ENCODE data around the gene SRBD1.

SRBD1 gene

DNA sequence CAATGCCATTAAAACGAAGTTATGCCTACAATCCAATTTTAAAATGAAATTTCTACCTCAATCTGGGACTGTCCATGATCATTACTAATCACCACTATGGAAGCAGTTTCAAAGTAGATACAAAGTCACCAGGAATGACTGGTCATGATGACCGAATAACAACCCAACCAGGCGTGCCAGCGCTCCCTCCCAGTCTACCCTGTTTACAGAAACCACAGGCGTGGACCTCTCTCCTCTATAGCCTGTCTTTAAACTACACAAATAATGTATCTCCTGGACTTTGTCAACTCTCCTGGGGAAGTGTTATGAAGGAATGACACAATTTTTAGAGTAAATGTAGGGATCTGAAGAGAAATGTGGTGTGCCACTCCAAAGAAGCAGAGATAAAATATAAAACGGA is 150.2 kb downstream of the SRBD1 start:
- Histone ChIP-seq H3K36me3 (ENCODE audit: control insufficient read depth in 4 of 4, insufficient read depth in 4 of 4, low read length in 3 of 4) (peaks cover 0 to 2% (median 0%) of the 10 kb centered on the region in 4 experiments), H3K27me3 (replicated peaks in 2 of 5; ENCODE audit: control insufficient read depth in 4 of 5, insufficient read depth in 5 of 5, low read length in 4 of 5) (no peaks in the 10 kb centered on the region), H3K27ac (ENCODE audit: insufficient read depth in 1 of 2, low read depth in 1 of 2, low read length in 2 of 2, poor library complexity in 1 of 2, severe bottlenecking in 2 of 2) (no peak overlapping the region), H3K4me1 (ENCODE audit: control extremely low read depth in 1 of 4, control insufficient read depth in 4 of 4, insufficient read depth in 4 of 4, low read length in 3 of 4) (peaks cover 0 to 12% (median 3%) of the 10 kb centered on the region in 4 experiments), H3K9me3 (ENCODE audit: control extremely low read depth in 1 of 5, control insufficient read depth in 4 of 5, insufficient read depth in 2 of 5, low read depth in 1 of 5, low read length in 4 of 5) (no peaks in the 10 kb centered on the region), H3K4me3 (ENCODE audit: control insufficient read depth in 1 of 7, extremely low read depth in 1 of 7, insufficient read depth in 4 of 7, low read depth in 2 of 7, low read length in 6 of 7) (no peak overlapping the region)
- CTCF ChIA-PET: no interaction called here
- POLR2A ChIA-PET: no interaction called here
- 100% methylated on average over 4 of the region's 6 CpGs for WGBS (ENCODE audit: insufficient coverage)
- DNase-seq: no peak

DNA sequence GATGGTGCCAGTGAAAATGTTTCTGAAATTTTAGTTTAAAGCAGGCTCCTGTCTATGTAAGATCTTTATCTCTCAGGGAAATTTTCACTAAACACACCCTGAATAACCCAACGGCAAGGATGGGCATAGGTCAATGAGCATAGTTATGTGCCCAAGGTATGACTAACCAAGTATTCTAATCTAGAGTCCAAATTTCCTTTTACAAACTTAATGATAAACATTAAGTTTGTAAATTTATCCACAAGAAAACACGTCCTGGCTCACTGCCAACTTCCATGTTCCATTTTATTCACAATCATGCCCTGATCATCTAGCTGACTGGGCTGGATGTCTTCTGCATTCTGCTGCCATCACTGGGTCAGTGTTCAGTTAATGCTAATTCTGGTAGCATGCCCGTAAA is 151.2 kb downstream of the SRBD1 start:
- no peak overlapping the region for H3K27ac ChIP-seq (ENCODE audit: insufficient read depth in 1 of 2, low read depth in 1 of 2, low read length in 2 of 2, poor library complexity in 1 of 2, severe bottlenecking in 2 of 2)
- WGBS (ENCODE audit: insufficient coverage): 75% methylated on average over 1 of the region's 3 CpGs
- peak in 1 of 3 donors; percentile 8 for DNase-seq
- H3K4me3 ChIP-seq (ENCODE audit: control insufficient read depth in 1 of 7, extremely low read depth in 1 of 7, insufficient read depth in 4 of 7, low read depth in 2 of 7, low read length in 6 of 7): no peak overlapping the region
- H3K36me3 ChIP-seq (ENCODE audit: control insufficient read depth in 4 of 4, insufficient read depth in 4 of 4, low read length in 3 of 4): peaks cover 0 to 2% (median 0%) of the 10 kb centered on the region in 4 experiments
- POLR2A ChIA-PET: no interaction called here
- no peaks in the 10 kb centered on the region for H3K9me3 ChIP-seq (ENCODE audit: control extremely low read depth in 1 of 5, control insufficient read depth in 4 of 5, insufficient read depth in 2 of 5, low read depth in 1 of 5, low read length in 4 of 5)
- no peaks in the 10 kb centered on the region for H3K27me3 ChIP-seq (replicated peaks in 2 of 5; ENCODE audit: control insufficient read depth in 4 of 5, insufficient read depth in 5 of 5, low read length in 4 of 5)
- CTCF ChIA-PET: no interaction called here
- peaks cover 0 to 12% (median 3%) of the 10 kb centered on the region in 4 experiments for H3K4me1 ChIP-seq (ENCODE audit: control extremely low read depth in 1 of 4, control insufficient read depth in 4 of 4, insufficient read depth in 4 of 4, low read length in 3 of 4)

DNA sequence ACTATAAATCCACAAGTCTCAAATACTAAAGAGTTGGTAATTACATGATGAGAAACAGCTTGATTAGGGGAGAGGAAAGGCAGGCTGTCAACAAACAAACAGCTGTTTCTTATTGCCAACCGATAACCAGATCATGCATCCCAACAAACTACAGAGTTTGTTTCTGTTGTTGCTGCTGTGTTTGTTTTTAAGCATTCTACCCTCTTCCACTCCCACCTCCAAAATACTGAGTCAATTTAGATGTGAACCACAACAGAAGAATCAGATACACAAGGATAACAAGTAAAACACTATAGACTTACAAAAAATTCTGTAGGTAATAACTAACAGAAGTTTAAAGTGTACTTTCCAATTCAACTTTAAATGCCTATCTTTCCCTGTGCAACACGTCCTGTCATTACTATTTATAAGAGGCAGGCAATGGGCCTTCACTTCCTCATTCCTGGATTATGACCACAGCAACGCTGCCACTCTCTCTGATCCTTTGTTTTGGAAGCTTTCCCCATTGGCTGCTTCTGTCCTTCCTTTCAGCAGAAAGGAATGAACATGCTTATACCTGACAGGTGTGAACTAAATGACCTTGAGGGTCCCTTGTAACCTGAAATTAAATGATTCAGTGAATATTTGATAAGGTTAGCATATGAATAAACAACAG is 152.0 kb downstream of the SRBD1 start:
- Histone ChIP-seq H3K27ac (ENCODE audit: insufficient read depth in 1 of 2, low read depth in 1 of 2, low read length in 2 of 2, poor library complexity in 1 of 2, severe bottlenecking in 2 of 2) (no peak overlapping the region), H3K4me3 (ENCODE audit: control insufficient read depth in 1 of 7, extremely low read depth in 1 of 7, insufficient read depth in 4 of 7, low read depth in 2 of 7, low read length in 6 of 7) (no peak overlapping the region), H3K4me1 (ENCODE audit: control extremely low read depth in 1 of 4, control insufficient read depth in 4 of 4, insufficient read depth in 4 of 4, low read length in 3 of 4) (peaks cover 0 to 12% (median 3%) of the 10 kb centered on the region in 4 experiments), H3K9me3 (ENCODE audit: control extremely low read depth in 1 of 5, control insufficient read depth in 4 of 5, insufficient read depth in 2 of 5, low read depth in 1 of 5, low read length in 4 of 5) (no peaks in the 10 kb centered on the region), H3K27me3 (replicated peaks in 2 of 5; ENCODE audit: control insufficient read depth in 4 of 5, insufficient read depth in 5 of 5, low read length in 4 of 5) (no peaks in the 10 kb centered on the region), H3K36me3 (ENCODE audit: control insufficient read depth in 4 of 4, insufficient read depth in 4 of 4, low read length in 3 of 4) (peaks cover 0 to 1% (median 0%) of the 10 kb centered on the region in 4 experiments)
- peak; percentile 16 to 67 (median 53) for DNase-seq
- CTCF ChIA-PET: no interaction called here
- WGBS (ENCODE audit: insufficient coverage): 17% methylated on average over 2 of the region's 3 CpGs
- POLR2A ChIA-PET: no interaction called here

DNA sequence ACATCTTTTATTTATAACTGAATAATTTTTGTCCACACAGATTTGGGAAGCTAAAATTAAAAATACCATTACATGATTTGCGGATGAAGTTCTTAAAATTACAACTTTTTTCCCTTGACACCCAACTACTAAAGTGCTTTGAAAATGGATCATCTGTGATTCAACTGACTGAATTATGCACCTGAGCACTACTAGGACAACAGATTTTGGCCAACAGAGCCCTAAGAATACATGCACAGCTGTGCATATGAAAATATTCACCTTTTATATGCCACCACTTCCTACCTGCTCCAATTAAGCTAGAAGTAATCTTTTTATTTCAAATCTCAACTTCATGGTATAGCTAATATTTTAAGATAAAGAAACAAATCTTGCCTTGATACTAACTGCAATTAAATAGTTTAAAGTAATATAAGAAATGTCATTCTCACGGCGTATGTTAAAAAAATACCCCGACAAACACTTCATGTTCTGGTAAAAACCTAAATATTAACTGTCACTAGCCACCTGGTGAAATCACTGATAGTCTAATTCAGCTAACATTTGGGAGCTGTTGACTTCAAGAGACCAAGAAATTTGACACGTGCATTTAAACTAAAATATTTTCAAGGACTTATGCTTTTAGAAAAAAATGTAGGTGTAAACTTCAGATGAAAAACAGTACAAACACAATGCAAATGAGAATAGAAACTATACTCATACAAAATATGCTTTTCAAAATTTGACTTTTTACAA is 153.7 kb downstream of the SRBD1 start:
- WGBS (ENCODE audit: insufficient coverage): no CpG with 5 or more reads among the region's 5 CpGs
- POLR2A ChIA-PET: no interaction called here

DNA sequence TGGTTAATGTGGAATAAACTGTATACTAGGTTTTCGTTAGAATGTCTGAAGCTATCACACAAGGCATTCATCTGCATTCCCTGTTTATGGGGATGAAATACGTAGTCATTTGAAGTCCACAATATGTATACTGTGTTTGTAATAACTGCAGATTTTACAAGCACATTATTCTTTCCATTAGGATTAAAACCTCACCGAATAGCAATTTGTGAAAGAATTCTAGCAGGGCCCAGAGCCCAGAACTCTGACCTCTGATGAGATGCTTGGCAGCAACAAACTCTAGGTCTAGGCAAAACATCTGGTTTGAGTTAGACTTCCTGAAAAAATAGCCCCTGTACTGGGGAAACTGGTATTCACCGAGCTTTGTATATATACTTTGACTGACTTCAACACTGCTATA is 158.2 kb downstream of the SRBD1 start:
- DNase-seq: no peak
- H3K36me3 ChIP-seq (ENCODE audit: control insufficient read depth in 4 of 4, insufficient read depth in 4 of 4, low read length in 3 of 4): peaks cover 0 to 6% (median 2%) of the 10 kb centered on the region in 4 experiments
- ChIA-PET POLR2A (no interaction called here), CTCF (no interaction called here)
- no peak overlapping the region for H3K4me3 ChIP-seq (ENCODE audit: control insufficient read depth in 1 of 7, extremely low read depth in 1 of 7, insufficient read depth in 4 of 7, low read depth in 2 of 7, low read length in 6 of 7)
- H3K27ac ChIP-seq (ENCODE audit: insufficient read depth in 1 of 2, low read depth in 1 of 2, low read length in 2 of 2, poor library complexity in 1 of 2, severe bottlenecking in 2 of 2): no peak overlapping the region
- no CpG with 5 or more reads among the region's 4 CpGs for WGBS (ENCODE audit: insufficient coverage)
- H3K27me3 ChIP-seq (replicated peaks in 2 of 5; ENCODE audit: control insufficient read depth in 4 of 5, insufficient read depth in 5 of 5, low read length in 4 of 5): no peaks in the 10 kb centered on the region
- H3K9me3 ChIP-seq (ENCODE audit: control extremely low read depth in 1 of 5, control insufficient read depth in 4 of 5, insufficient read depth in 2 of 5, low read depth in 1 of 5, low read length in 4 of 5): no peaks in the 10 kb centered on the region
- no peaks in the 10 kb centered on the region for H3K4me1 ChIP-seq (ENCODE audit: control extremely low read depth in 1 of 4, control insufficient read depth in 4 of 4, insufficient read depth in 4 of 4, low read length in 3 of 4)

More for the DNA sequence above, 153.7 kb downstream of the SRBD1 start:
- Histone ChIP-seq H3K4me3 (ENCODE audit: control insufficient read depth in 1 of 7, extremely low read depth in 1 of 7, insufficient read depth in 4 of 7, low read depth in 2 of 7, low read length in 6 of 7) (no peak overlapping the region), H3K4me1 (ENCODE audit: control extremely low read depth in 1 of 4, control insufficient read depth in 4 of 4, insufficient read depth in 4 of 4, low read length in 3 of 4) (peaks cover 0 to 12% (median 3%) of the 10 kb centered on the region in 4 experiments), H3K36me3 (ENCODE audit: control insufficient read depth in 4 of 4, insufficient read depth in 4 of 4, low read length in 3 of 4) (peaks cover 0 to 4% (median 1%) of the 10 kb centered on the region in 4 experiments), H3K27ac (ENCODE audit: insufficient read depth in 1 of 2, low read depth in 1 of 2, low read length in 2 of 2, poor library complexity in 1 of 2, severe bottlenecking in 2 of 2) (no peak overlapping the region), H3K9me3 (ENCODE audit: control extremely low read depth in 1 of 5, control insufficient read depth in 4 of 5, insufficient read depth in 2 of 5, low read depth in 1 of 5, low read length in 4 of 5) (no peaks in the 10 kb centered on the region), H3K27me3 (replicated peaks in 2 of 5; ENCODE audit: control insufficient read depth in 4 of 5, insufficient read depth in 5 of 5, low read length in 4 of 5) (no peaks in the 10 kb centered on the region)
- no peak for DNase-seq
- CTCF ChIA-PET: interaction anchor here (1.3 kb wide), 1 partner anchor 37 kb away, joined by 3 read pairs; no protein-coding TSS in a partner anchor

DNA sequence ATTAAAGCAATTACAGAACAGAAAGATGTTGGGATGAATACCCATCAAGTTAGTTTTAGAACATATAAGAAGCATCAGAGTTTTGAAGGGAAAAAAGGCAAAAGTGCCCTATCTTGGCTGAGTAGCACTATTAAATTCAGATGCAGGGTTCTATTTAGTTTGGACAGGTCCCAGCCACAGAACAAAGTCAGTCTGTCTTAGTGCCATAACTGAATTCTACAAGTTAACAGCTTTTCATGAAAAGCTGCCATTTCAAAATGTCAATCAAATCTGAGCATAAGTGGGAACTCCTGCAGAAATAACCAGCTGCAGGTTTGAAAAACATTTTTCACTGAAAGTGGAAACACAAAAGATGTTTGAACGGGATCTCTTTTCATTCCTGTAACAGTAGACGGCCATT is 160.4 kb downstream of the SRBD1 start:
- no peaks in the 10 kb centered on the region for H3K9me3 ChIP-seq (ENCODE audit: control extremely low read depth in 1 of 5, control insufficient read depth in 4 of 5, insufficient read depth in 2 of 5, low read depth in 1 of 5, low read length in 4 of 5)
- 100% methylated on average over 1 of the region's 2 CpGs for WGBS (ENCODE audit: insufficient coverage)
- H3K36me3 ChIP-seq (ENCODE audit: control insufficient read depth in 4 of 4, insufficient read depth in 4 of 4, low read length in 3 of 4): peaks cover 0 to 6% (median 2%) of the 10 kb centered on the region in 4 experiments
- no peaks in the 10 kb centered on the region for H3K27me3 ChIP-seq (replicated peaks in 2 of 5; ENCODE audit: control insufficient read depth in 4 of 5, insufficient read depth in 5 of 5, low read length in 4 of 5)
- H3K4me3 ChIP-seq (ENCODE audit: control insufficient read depth in 1 of 7, extremely low read depth in 1 of 7, insufficient read depth in 4 of 7, low read depth in 2 of 7, low read length in 6 of 7): no peak overlapping the region
- CTCF ChIA-PET: no interaction called here
- POLR2A ChIA-PET: no interaction called here
- no peaks in the 10 kb centered on the region for H3K4me1 ChIP-seq (ENCODE audit: control extremely low read depth in 1 of 4, control insufficient read depth in 4 of 4, insufficient read depth in 4 of 4, low read length in 3 of 4)
- DNase-seq: no peak
- no peak overlapping the region for H3K27ac ChIP-seq (ENCODE audit: insufficient read depth in 1 of 2, low read depth in 1 of 2, low read length in 2 of 2, poor library complexity in 1 of 2, severe bottlenecking in 2 of 2)

DNA sequence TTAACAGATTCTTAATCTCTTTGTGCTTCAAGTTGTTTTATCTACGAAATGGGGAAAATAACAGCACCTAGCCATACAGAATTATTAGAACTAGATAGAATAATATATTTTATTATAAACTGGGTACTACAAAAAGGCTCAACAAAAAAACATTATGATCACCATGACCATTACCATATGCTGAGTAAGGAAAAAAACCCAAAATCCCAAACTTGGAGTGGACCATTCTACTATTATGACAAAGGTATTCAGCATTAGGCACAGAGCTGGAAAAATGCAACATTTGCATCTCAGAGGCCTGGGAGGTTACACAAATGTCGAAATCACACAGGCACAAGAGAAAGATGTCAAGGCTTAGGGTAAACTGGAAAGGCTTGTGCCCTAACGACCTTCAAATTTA is 162.8 kb downstream of the SRBD1 start:
- CTCF ChIA-PET: interaction anchor here (0.6 kb wide), 1 partner anchor 1632 kb away, joined by 3 read pairs; no protein-coding TSS in a partner anchor
- 100% methylated on average over 1 of the region's 3 CpGs for WGBS (ENCODE audit: insufficient coverage)
- H3K4me1 ChIP-seq (ENCODE audit: control extremely low read depth in 1 of 4, control insufficient read depth in 4 of 4, insufficient read depth in 4 of 4, low read length in 3 of 4): no peaks in the 10 kb centered on the region
- no peaks in the 10 kb centered on the region for H3K27me3 ChIP-seq (replicated peaks in 2 of 5; ENCODE audit: control insufficient read depth in 4 of 5, insufficient read depth in 5 of 5, low read length in 4 of 5)
- peaks cover 0 to 10% (median under 1%) of the 10 kb centered on the region in 4 experiments for H3K36me3 ChIP-seq (ENCODE audit: control insufficient read depth in 4 of 4, insufficient read depth in 4 of 4, low read length in 3 of 4)
- H3K4me3 ChIP-seq (ENCODE audit: control insufficient read depth in 1 of 7, extremely low read depth in 1 of 7, insufficient read depth in 4 of 7, low read depth in 2 of 7, low read length in 6 of 7): no peak overlapping the region
- POLR2A ChIA-PET: no interaction called here
- H3K9me3 ChIP-seq (ENCODE audit: control extremely low read depth in 1 of 5, control insufficient read depth in 4 of 5, insufficient read depth in 2 of 5, low read depth in 1 of 5, low read length in 4 of 5): no peaks in the 10 kb centered on the region
- no peak for DNase-seq
- no peak overlapping the region for H3K27ac ChIP-seq (ENCODE audit: insufficient read depth in 1 of 2, low read depth in 1 of 2, low read length in 2 of 2, poor library complexity in 1 of 2, severe bottlenecking in 2 of 2)

Data from common myeloid progenitor, CD34-positive (primary cell).